Upper lobe of left lung (tissue), 6 donors: ENCODE data around the gene TMEM59. TPM values are rescaled to one million over a fixed set of nuclear protein-coding genes. Genes with fewer than 3 reads are reported as not detected.
"Not testable (repeated sequence)": the region's sequence is repeated elsewhere in the genome, so short reads cannot be mapped to it uniquely, and the experiment has no call there.

ENCODE experiments used
- ATAC-seq, 2 donors: fragments of 200-7000 bp; cut with Tn5 transposase; one replicate each; pipeline ENCODE4 v1.9.1; 2022; ENCODE audit warnings: mild to moderate bottlenecking in 2 of 2, moderate library complexity in 2 of 2; ENCODE audit not compliant: low FRiP score in 2 of 2
- DNase-seq, 2 donors: peaks; one replicate each; pipeline ENCODE4 v3.0.0-alpha.2; 2019 to 2020
- H3K27ac ChIP-seq, 4 donors: fragments of 200-600 bp; sonication (generic); one replicate each; pipeline ENCODE4 v1.5.1; 2016 to 2019
- H3K27me3 ChIP-seq, 4 donors: fragments of 200-600 bp; sonication (generic); one replicate each; pipeline ENCODE4 v1.5.1; 2017 to 2019
- H3K36me3 ChIP-seq, 4 donors: fragments of 200-600 bp; sonication (generic); one replicate each; pipeline ENCODE4 v1.5.1; 2016 to 2019
- H3K4me1 ChIP-seq, 4 donors: fragments of 200-600 bp; sonication (generic); one replicate each; pipeline ENCODE4 v1.5.1; 2018 to 2019
- H3K4me3 ChIP-seq, 4 donors: fragments of 200-600 bp; sonication (generic); one replicate each; pipeline ENCODE4 v1.5.1; 2017 to 2019; ENCODE audit warnings: mild to moderate bottlenecking in 2 of 4, moderate library complexity in 1 of 4
- H3K9me3 ChIP-seq, 4 donors: fragments of 200-600 bp; sonication (generic); one replicate each; pipeline ENCODE4 v1.5.1; 2018 to 2019
- EP300 ChIP-seq, 4 donors: sonication (generic); formaldehyde crosslinking; IDR thresholded peaks; one replicate each; pipeline ENCODE4 v1.5.1; 2017; ENCODE audit warnings: antibody characterized with exemption in 4 of 4, control low read depth in 2 of 4
- POLR2A ChIP-seq, 4 donors: fragments of 450-650 bp; IDR thresholded peaks; one replicate each; pipeline ENCODE4 v1.5.1; 2016 to 2017; ENCODE audit warnings: antibody characterized with exemption in 4 of 4, mild to moderate bottlenecking in 2 of 4
- POLR2AphosphoS5 ChIP-seq, 2 donors: sonication (generic); formaldehyde crosslinking; IDR thresholded peaks; one replicate each; pipeline ENCODE4 v1.5.1; 2017; ENCODE audit warnings: antibody characterized with exemption in 2 of 2
- WGBS, 2 donors: methylation state at CpG; one replicate each; pipeline ENCODE4 v1.1.5; 2017 to 2018; 5-methylcytosine and 5-hydroxymethylcytosine counted together
- total RNA-seq, 6 donors: library from RNA; depleted of rRNA in 4 of 6; stranded (reverse); fragments of >200 nt in 4 of 6; gene quantifications; one replicate each; pipeline versions ENCODE4 v1.1.0 to v1.2.1, GENCODE V29; 2016 to 2021
- TF ChIP-seq, protein P1 (sequence below), 6 experiments: fragments of 450-650 bp in 4 of 6; fragments of 200-600 bp in 2 of 6; sonication (generic) in 2 of 6; IDR thresholded peaks; one replicate each; pipeline ENCODE4 v1.5.1; 2016 to 2019; ENCODE audit warnings: antibody characterized with exemption in 6 of 6
- donor health status: DM: no; HTN: no; CAD: no; lungs with moderate emphysema.
- donor health status: DM: no; HTN: yes; CAD: no; lungs with severe emphysema.

Gene TMEM59
- total RNA-seq, 6 donors from 2014 or later: 66.0 to 432 (median 263) TPM

DNA sequence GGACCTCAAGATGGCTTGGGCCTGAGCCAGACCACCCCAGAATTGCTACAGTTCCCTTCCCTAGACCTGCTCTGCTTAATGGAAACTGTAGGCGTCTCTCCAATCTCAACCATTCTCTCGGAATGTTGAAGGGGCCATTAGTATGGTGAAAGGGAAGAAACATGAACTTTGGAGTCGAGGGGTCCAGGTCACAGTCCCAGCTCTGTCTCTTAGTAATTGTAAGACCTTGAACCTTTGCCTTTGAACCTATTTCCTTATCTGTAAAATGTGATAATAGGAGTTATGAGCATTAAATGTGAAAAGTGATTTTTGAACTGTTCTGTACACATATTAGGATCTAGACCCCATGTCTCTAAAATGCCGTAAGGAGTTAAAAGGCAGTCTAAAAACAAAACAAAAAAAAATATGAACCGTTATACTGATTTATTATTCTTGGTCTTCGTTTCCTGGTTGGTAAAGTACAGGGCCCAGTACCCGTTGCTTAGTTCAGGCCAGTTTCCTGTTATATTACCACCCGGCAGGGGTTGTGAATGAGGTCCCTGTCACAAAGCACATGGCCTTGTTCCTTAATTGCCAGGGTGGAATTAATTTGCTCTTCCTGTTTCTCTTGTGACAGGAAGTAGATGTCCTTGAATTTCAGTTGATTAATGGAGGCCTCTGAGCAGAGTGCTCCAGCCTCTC, 42.7 kb upstream of the TMEM59 start:
- DNase-seq: peak in 1 of 2 donors; percentile 37
- Histone ChIP-seq H3K4me3 (peak overlapping the region in 1 of 4 donors; percentile 7), H3K27me3 (no peaks in the 10 kb centered on the region), H3K27ac (peak overlapping the region in 3 of 4 donors; percentile 4 to 59 (median 24)), H3K9me3 (no peaks in the 10 kb centered on the region), H3K4me1 (peaks cover 11 to 18% (median 13%) of the 10 kb centered on the region in 4 donors), H3K36me3 (peaks cover 0 to 8% (median 2%) of the 10 kb centered on the region in 4 donors)
- ATAC-seq: peak in 1 of 2 donors; percentile 71
- TF ChIP-seq EP300 (IDR thresholded peaks at IDR 0.05): peak in 1 of 4 donors; percentile 18
- TF ChIP-seq, protein P1, sequence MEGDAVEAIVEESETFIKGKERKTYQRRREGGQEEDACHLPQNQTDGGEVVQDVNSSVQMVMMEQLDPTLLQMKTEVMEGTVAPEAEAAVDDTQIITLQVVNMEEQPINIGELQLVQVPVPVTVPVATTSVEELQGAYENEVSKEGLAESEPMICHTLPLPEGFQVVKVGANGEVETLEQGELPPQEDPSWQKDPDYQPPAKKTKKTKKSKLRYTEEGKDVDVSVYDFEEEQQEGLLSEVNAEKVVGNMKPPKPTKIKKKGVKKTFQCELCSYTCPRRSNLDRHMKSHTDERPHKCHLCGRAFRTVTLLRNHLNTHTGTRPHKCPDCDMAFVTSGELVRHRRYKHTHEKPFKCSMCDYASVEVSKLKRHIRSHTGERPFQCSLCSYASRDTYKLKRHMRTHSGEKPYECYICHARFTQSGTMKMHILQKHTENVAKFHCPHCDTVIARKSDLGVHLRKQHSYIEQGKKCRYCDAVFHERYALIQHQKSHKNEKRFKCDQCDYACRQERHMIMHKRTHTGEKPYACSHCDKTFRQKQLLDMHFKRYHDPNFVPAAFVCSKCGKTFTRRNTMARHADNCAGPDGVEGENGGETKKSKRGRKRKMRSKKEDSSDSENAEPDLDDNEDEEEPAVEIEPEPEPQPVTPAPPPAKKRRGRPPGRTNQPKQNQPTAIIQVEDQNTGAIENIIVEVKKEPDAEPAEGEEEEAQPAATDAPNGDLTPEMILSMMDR (IDR thresholded peaks at IDR 0.05): no peak
- TF ChIP-seq POLR2AphosphoS5 (IDR thresholded peaks at IDR 0.05): peak in 1 of 2 donors; percentile 41
- WGBS, 2 donors: 45 to 46% methylated on average over 8 of the region's 8 CpGs

DNA sequence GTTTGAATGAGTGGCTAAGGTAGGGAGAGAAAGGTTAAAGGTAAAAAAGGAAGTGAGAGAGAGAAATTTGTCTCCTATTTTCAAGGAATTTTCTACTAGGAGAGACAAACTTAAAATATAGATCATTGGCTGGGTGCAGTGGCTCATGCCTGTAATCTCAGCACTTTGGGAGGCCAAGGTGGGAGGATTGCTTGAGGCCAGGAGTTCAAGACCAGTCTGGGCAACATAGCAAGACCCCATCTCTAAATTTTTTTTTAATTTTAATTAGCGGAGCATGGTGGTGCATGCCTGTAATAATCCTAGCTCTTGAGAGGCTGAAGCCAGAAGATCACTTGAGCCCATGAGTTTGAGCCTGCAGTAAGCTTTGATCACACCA, 41.7 kb upstream of the TMEM59 start:
- not testable (repeated sequence) for H3K27me3 ChIP-seq, H3K36me3 ChIP-seq, DNase-seq, H3K4me3 ChIP-seq, ATAC-seq, H3K27ac ChIP-seq, H3K9me3 ChIP-seq
- peaks cover 11 to 18% (median 13%) of the 10 kb centered on the region in 4 donors for H3K4me1 ChIP-seq
- WGBS, 2 donors: 22 to 36% methylated on average over 1 of the region's 1 CpG

DNA sequence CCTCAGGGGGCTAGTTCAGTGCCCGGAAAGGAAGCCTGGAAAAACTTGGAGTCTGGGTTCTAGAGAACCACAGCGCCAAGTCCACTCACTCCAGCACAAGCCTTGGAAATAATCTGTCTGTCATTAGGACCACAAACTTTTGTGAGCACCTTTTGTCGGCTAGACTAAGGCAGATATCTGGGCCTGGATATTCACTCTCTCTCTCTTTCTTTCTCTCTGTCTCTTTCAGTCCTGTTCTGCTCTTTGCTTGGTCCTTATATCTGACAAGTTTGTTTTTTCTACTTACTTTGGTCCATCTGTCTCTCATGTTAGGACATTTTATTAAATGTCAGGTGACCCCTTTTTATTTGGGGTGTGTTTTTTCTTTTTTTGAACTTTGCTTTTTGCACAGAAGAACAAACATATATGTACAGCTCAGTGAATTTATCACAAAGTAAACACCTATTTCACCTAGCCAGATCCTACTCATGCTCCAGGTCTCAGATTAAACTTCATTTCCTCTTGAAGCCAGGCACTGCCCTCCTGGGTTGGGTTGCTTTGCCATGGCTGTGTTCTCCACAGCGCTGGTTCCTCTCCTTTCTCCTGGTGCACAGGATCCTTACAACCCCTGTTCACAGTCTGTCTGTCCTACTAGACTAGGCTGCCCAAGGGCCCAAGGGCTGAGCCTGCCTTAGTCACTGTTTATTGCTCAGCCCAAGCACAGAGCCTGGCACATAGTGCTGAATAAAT, 41.2 kb upstream of the TMEM59 start:
- no peak for DNase-seq
- Histone ChIP-seq H3K27me3 (no peaks in the 10 kb centered on the region), H3K4me3 (no peak overlapping the region), H3K4me1 (peaks cover 11 to 18% (median 13%) of the 10 kb centered on the region in 4 donors), H3K27ac (no peak overlapping the region), H3K36me3 (peaks cover 0 to 8% (median 2%) of the 10 kb centered on the region in 4 donors), H3K9me3 (no peaks in the 10 kb centered on the region)
- no peak for ATAC-seq
- WGBS, 2 donors: 87 to 92% methylated on average over 4 of the region's 4 CpGs
- TF ChIP-seq POLR2AphosphoS5 (IDR thresholded peaks at IDR 0.05) (no peak), EP300 (IDR thresholded peaks at IDR 0.05) (no peak), POLR2A (IDR thresholded peaks at IDR 0.05) (no peak)
- TF ChIP-seq, protein P1 (IDR thresholded peaks at IDR 0.05): no peak

DNA sequence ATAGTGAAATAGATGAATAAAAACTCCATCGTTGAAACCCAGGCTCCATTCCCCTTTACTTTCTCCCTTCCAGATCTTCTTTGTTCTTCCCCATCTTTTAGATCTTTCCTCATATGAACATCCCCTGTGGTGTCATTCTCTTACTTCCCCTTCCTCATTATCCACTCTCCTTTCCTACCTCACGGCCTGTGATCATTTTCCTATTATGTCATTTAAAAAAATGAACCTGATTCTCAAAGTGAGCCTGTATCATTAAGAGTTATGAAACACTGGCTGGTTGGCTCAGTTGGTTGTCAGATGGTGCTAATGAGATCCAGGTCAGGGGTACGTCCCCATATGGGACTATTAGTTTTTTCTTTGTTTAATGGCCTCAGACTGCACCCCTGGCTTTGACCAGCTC, 38.7 kb upstream of the TMEM59 start:
- H3K27ac ChIP-seq: no peak overlapping the region
- H3K4me3 ChIP-seq: no peak overlapping the region

DNA sequence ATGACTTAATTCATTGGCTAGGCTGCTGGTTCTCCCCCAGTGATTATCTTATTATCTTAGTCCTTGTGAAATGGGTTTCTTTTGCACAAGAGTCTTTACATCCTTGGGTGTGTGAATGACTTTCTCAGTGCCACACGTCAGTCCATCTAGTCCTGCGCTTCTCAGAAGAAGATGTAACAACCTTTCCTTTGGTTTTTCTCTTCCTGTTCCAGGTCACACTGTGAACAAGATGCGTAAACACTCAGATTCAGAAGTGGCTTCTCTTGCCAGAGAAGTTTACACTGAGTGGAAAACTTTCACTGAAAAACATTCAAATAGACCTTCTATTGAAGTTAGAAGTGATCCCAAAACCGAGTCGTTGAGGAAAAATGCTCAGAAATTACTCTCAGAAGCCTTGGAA, 35.4 kb upstream of the TMEM59 start:
- WGBS, 2 donors: 73 to 78% methylated on average over 5 of the region's 5 CpGs
- no peaks in the 10 kb centered on the region for H3K27me3 ChIP-seq
- DNase-seq (no peak), ATAC-seq (no peak)
- H3K4me3 ChIP-seq: peak overlapping the region in 3 of 4 donors; percentile 13 to 35 (median 21)
- H3K27ac ChIP-seq: peak overlapping the region in 1 of 4 donors; percentile 18
- H3K36me3 ChIP-seq: no peaks in the 10 kb centered on the region
- H3K9me3 ChIP-seq: no peaks in the 10 kb centered on the region
- no peaks in the 10 kb centered on the region for H3K4me1 ChIP-seq
- TF ChIP-seq EP300 (IDR thresholded peaks at IDR 0.05) (no peak), POLR2A (IDR thresholded peaks at IDR 0.05) (no peak), POLR2AphosphoS5 (IDR thresholded peaks at IDR 0.05) (no peak)
- TF ChIP-seq, protein P1 (IDR thresholded peaks at IDR 0.05): no peak

More for the DNA sequence above, 38.7 kb upstream of the TMEM59 start:
- WGBS, 2 donors: 74 to 85% methylated on average over 3 of the region's 3 CpGs
- ATAC-seq: no peak
- peaks cover 11 to 18% (median 13%) of the 10 kb centered on the region in 4 donors for H3K4me1 ChIP-seq
- H3K36me3 ChIP-seq: peaks cover 0 to 4% (median 1%) of the 10 kb centered on the region in 4 donors
- DNase-seq: no peak
- no peaks in the 10 kb centered on the region for H3K9me3 ChIP-seq
- no peaks in the 10 kb centered on the region for H3K27me3 ChIP-seq
- TF ChIP-seq EP300 (IDR thresholded peaks at IDR 0.05) (no peak), POLR2A (IDR thresholded peaks at IDR 0.05) (no peak), POLR2AphosphoS5 (IDR thresholded peaks at IDR 0.05) (no peak)
- TF ChIP-seq, protein P1 (IDR thresholded peaks at IDR 0.05): no peak
